Left lobe of liver (tissue), 1 donor: ENCODE measurements around the gene CBS. TPM values are rescaled to one million over a fixed set of nuclear protein-coding genes. Genes with fewer than 3 reads are reported as not detected.

Source experiments
- total RNA-seq: library from RNA; stranded (reverse); gene quantifications from one replicate; pipeline ENCODE4 v1.2.1, GENCODE V29; 2021
- donor health status: DM: no; HTN: yes; CAD: no.

Gene CBS
- total RNA-seq, 1 donor from 2014 or later, result 427 TPM

Other genes with a start within 250 kb of the CBS start
- 8.2 TPM for gene WDR4, start 196.3 kb downstream of the CBS start, total RNA-seq
- gene NDUFV3, start 182.5 kb downstream of the CBS start, total RNA-seq, result 22.8 TPM
- gene ERVH48-1, start 150.2 kb downstream of the CBS start, total RNA-seq, result not detected
- gene PKNOX1, start 101.3 kb downstream of the CBS start, total RNA-seq, result 6.0 TPM
- gene U2AF1, start 31.7 kb upstream of the CBS start, total RNA-seq, result 11.0 TPM
- not detected for gene CRYAA, start 93.2 kb upstream of the CBS start, total RNA-seq